GM19328 (cell line): ENCODE measurements around the gene ZRANB1.
"Not testable (repeated sequence)": the region's sequence is repeated elsewhere in the genome, so short reads cannot be mapped to it uniquely, and the experiment has no call there.

Experiments used
- ATAC-seq: cut with Tn5 transposase; IDR thresholded peaks from one replicate; pipeline ENCODE4 v1.9.1; 2021; ENCODE audit warnings: mild to moderate bottlenecking, moderate library complexity; ENCODE audit not compliant: unreplicated experiment

The ZRANB1 gene

GRCh38 chr10:124941823-124942222 is at the start of gene ZRANB1:
ZRANB1 (plus strand) TSS chr10:124942123; CDS start chr10:124942494, 371 bp downstream.
- no peak for ATAC-seq

GRCh38 chr10:124892905-124893304 is 49.0 kb upstream of the ZRANB1 start:
- no peak for ATAC-seq

GRCh38 chr10:124894569-124895215 is 47.2 kb upstream of the ZRANB1 start:
- ATAC-seq: no peak

- no peak for ATAC-seq
Observed at GRCh38 chr10:124896751-124897150, 45.2 kb upstream of the ZRANB1 start.

- no peak for ATAC-seq
Observed at GRCh38 chr10:124898471-124898870, 43.5 kb upstream of the ZRANB1 start.

GRCh38 chr10:124899151-124899550 is 42.8 kb upstream of the ZRANB1 start:
- no peak for ATAC-seq

- no peak for ATAC-seq
Observed at GRCh38 chr10:124902462-124902861, 39.5 kb upstream of the ZRANB1 start.

GRCh38 chr10:124903111-124903510 is 38.8 kb upstream of the ZRANB1 start:
- no peak for ATAC-seq

- no peak for ATAC-seq
Observed at GRCh38 chr10:124904796-124905195, 37.1 kb upstream of the ZRANB1 start.

- ATAC-seq: no peak
Observed at GRCh38 chr10:124906551-124907001, 35.3 kb upstream of the ZRANB1 start.

- ATAC-seq: no peak
Observed at GRCh38 chr10:124909563-124909962, 32.4 kb upstream of the ZRANB1 start.

- no peak for ATAC-seq
Observed at GRCh38 chr10:124911124-124912067, 30.5 kb upstream of the ZRANB1 start.

- ATAC-seq: no peak
Observed at GRCh38 chr10:124912101-124912886, 29.6 kb upstream of the ZRANB1 start.

GRCh38 chr10:124913167-124913566 is 28.8 kb upstream of the ZRANB1 start:
- no peak for ATAC-seq

GRCh38 chr10:124914398-124914797 is 27.5 kb upstream of the ZRANB1 start:
- ATAC-seq: not testable (repeated sequence)

- no peak for ATAC-seq
Observed at GRCh38 chr10:124916098-124916584, 25.8 kb upstream of the ZRANB1 start.

- peak; percentile 94 for ATAC-seq
Observed at GRCh38 chr10:124916585-124917427, 25.1 kb upstream of the ZRANB1 start.

- no peak for ATAC-seq
Observed at GRCh38 chr10:124917428-124918190, 24.3 kb upstream of the ZRANB1 start.

GRCh38 chr10:124918191-124918830 is 23.6 kb upstream of the ZRANB1 start:
- ATAC-seq: no peak
